ENCODE measurements around the gene PAQR8. TPM values are rescaled to one million over a fixed set of nuclear protein-coding genes. Genes with fewer than 3 reads are reported as not detected.

PAQR8 gene
- total RNA-seq, 1 experiment from 2014 or later = 3.0 TPM

- no peaks in the 10 kb centered on the region for H3K9me3 ChIP-seq (ENCODE audit: control insufficient read depth, low read depth, low read length)
- no peaks in the 10 kb centered on the region for H3K23me2 ChIP-seq (ENCODE audit: insufficient read length, low read depth, low read length, poor library complexity, severe bottlenecking)
- Mint-ChIP-seq H3K27me3 (ENCODE audit: low read depth) (no peaks in the 10 kb centered on the region), H3K36me3 (ENCODE audit: insufficient read depth in 1 of 3, low read depth in 3 of 3) (peaks cover 3 to 12% (median 6%) of the 10 kb centered on the region in 3 experiments; a peak in 4 of 7 replicates), H3K4me1 (peaks cover 22 to 23% of the 10 kb centered on the region in 2 experiments), H3K27ac (peak overlapping the region in 2 of 3 experiments; percentile 39 to 56; a peak in 3 of 7 replicates), H3K4me3 (no peak overlapping the region), H3K9me3 (no peaks in the 10 kb centered on the region; a peak in 1 of 5 replicates)
- no peak overlapping the region for H3K4ac ChIP-seq (ENCODE audit: low read depth, low read length)
- H3K9ac ChIP-seq (ENCODE audit: extremely low read depth, insufficient read length, low read length) = no peak overlapping the region
- H3K23ac ChIP-seq (ENCODE audit: insufficient read length, low read depth, low read length) = no peak overlapping the region
- no peak overlapping the region for H3K4me2 ChIP-seq (ENCODE audit: insufficient read depth, insufficient read length, low read length)
- no peak overlapping the region for H3K18ac ChIP-seq (ENCODE audit: insufficient read length, low read depth, low read length)
- H3K79me1 ChIP-seq (ENCODE audit: insufficient read depth, low read depth, low read length, poor library complexity, severe bottlenecking) = no peaks in the 10 kb centered on the region
- H3K56ac ChIP-seq (ENCODE audit: insufficient read length, low read depth, low read length) = no peak overlapping the region
- no peak overlapping the region for H3K27ac ChIP-seq (ENCODE audit: insufficient read length, low read depth, low read length)
- H2BK20ac ChIP-seq (ENCODE audit: low read depth, low read length, poor library complexity, severe bottlenecking) = no peak overlapping the region
- no peak overlapping the region for H2BK12ac ChIP-seq (ENCODE audit: insufficient read length, low read depth, low read length)
- H4K91ac ChIP-seq (ENCODE audit: insufficient read length, low read depth, low read length) = no peak overlapping the region
- no peak overlapping the region for H3T11ph ChIP-seq (ENCODE audit: low read length)
- peak; percentile 55 for DNase-seq
- H2AFZ ChIP-seq (ENCODE audit: low read length) = no peak overlapping the region
- TF ChIP-seq CTCF (conservative IDR thresholded peaks at IDR 0.05) = peak; percentile 87
- H4K8ac ChIP-seq (replicated peaks; ENCODE audit: insufficient read length, low read depth, low read length) = no peak overlapping the region
- no peaks in the 10 kb centered on the region for H4K20me1 ChIP-seq (ENCODE audit: control insufficient read depth, insufficient read depth, insufficient read length)
- H2BK120ac ChIP-seq (ENCODE audit: low read depth, low read length, poor library complexity, severe bottlenecking) = no peak overlapping the region
- no peak overlapping the region for H2BK5ac ChIP-seq (ENCODE audit: insufficient read length, low read length)
- no peaks in the 10 kb centered on the region for H3K27me3 ChIP-seq (ENCODE audit: insufficient read depth, low read length)
- WGBS (ENCODE audit: extremely low coverage, insufficient read length, low lambda C conversion rate) = 100% methylated on average over 1 of the region's 3 CpGs
- H2BK15ac ChIP-seq (ENCODE audit: low read depth, low read length) = no peak overlapping the region
- no peak overlapping the region for H3K14ac ChIP-seq (ENCODE audit: insufficient read depth, low read length)
- H3K4me1 ChIP-seq (ENCODE audit: insufficient read depth, low read length) = no peaks in the 10 kb centered on the region
- H3K79me2 ChIP-seq (ENCODE audit: insufficient read depth, low read length) = no peaks in the 10 kb centered on the region
- no peak overlapping the region for H2AK5ac ChIP-seq (ENCODE audit: insufficient read length, low read length)
- H4K5ac ChIP-seq (ENCODE audit: insufficient read length, low read depth, low read length) = no peak overlapping the region
Measured at GRCh38 chr6:52399511-52400312, 37.8 kb downstream of the PAQR8 start.

All from H9 (cell line).